ENCODE results near the gene ALDH3B2. TPM values are rescaled to one million over a fixed set of nuclear protein-coding genes. Genes with fewer than 3 reads are reported as not detected.
A peak's percentile ranks its signal among the peaks of the same experiment; 100 is the strongest.

Gene ALDH3B2
- polyA plus RNA-seq, 1 of the 3 experiments (the other 2 are of a cell fraction), result not detected

DNA sequence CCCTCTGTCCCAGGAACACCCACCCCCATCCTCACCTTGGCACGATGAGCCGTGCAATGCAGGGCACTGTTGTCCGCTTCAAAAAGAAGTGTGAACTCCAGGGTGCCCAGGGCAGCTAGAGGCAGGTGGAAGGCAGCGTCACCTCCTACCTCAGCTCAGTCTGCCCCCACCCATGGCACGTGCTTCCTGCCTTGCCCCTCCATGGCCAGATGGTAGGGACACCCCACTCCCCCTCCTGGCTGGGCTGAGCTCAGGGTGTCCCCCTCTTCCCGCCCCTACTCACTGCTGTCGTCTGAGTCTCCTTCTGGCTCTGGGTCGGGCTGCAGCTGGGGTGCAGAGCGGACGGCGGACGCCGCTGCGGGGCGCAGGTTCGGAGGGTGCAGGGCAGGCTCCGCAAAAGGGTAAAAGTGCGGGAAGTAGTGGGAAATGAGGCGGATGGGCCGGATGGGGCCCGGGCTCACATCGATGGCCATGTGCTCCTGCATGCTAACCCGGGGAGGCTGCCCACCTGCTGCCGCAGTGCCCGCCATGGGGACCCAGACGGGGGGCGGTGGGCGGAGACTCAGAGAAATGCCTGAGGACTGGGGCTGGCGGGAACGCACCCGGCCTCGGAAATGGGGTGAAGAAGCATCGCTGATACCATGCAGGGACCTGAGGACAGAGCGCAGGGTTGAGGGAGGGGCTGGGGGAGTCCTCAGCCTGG lies 58.5 kb downstream of the ALDH3B2 start:
- TF ChIP-seq GATA2 (CRISPR knock-in tag; IDR thresholded peaks at IDR 0.05), result no peak
- TF ChIP-seq TAF1 (IDR thresholded peaks at IDR 0.05; ENCODE audit: borderline replicate concordance, low read depth, low read length), result no peak
- TF ChIP-seq, protein P1, sequence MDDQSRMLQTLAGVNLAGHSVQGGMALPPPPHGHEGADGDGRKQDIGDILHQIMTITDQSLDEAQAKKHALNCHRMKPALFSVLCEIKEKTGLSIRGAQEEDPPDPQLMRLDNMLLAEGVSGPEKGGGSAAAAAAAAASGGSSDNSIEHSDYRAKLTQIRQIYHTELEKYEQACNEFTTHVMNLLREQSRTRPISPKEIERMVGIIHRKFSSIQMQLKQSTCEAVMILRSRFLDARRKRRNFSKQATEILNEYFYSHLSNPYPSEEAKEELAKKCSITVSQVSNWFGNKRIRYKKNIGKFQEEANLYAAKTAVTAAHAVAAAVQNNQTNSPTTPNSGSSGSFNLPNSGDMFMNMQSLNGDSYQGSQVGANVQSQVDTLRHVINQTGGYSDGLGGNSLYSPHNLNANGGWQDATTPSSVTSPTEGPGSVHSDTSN (IDR thresholded peaks at IDR 0.05), result no peak
- TF ChIP-seq MEF2A (IDR thresholded peaks at IDR 0.05; ENCODE audit: borderline replicate concordance, low read depth), result no peak
- no peak for TF ChIP-seq EZH2phosphoT487 (IDR thresholded peaks at IDR 0.05; ENCODE audit: borderline replicate concordance, low read depth)
- TF ChIP-seq SIN3A (IDR thresholded peaks at IDR 0.05; ENCODE audit: borderline replicate concordance, low read depth, low read length), result no peak
- TF ChIP-seq TEAD4 (IDR thresholded peaks at IDR 0.05; ENCODE audit: borderline replicate concordance, insufficient read depth), result no peak
- TF ChIP-seq POLR2AphosphoS5 (IDR thresholded peaks at IDR 0.05; ENCODE audit: low read depth, low read length), result no peak
- TF ChIP-seq JUND (IDR thresholded peaks at IDR 0.05), result no peak
- no peak for TF ChIP-seq RCOR1 (IDR thresholded peaks at IDR 0.05; ENCODE audit: low read length)
- no peak for TF ChIP-seq FOXM1 (IDR thresholded peaks at IDR 0.05; ENCODE audit: low read depth)
- TF ChIP-seq MXI1 (IDR thresholded peaks at IDR 0.05; ENCODE audit: low read depth, low read length), result no peak
- no peak for TF ChIP-seq RFX5 (IDR thresholded peaks at IDR 0.05; ENCODE audit: low read length)
- no peak for TF ChIP-seq FOSL2 (IDR thresholded peaks at IDR 0.05; ENCODE audit: borderline replicate concordance, low read depth)
- no peak for TF ChIP-seq NFIC (IDR thresholded peaks at IDR 0.05; ENCODE audit: borderline replicate concordance)
- TF ChIP-seq, protein P2, sequence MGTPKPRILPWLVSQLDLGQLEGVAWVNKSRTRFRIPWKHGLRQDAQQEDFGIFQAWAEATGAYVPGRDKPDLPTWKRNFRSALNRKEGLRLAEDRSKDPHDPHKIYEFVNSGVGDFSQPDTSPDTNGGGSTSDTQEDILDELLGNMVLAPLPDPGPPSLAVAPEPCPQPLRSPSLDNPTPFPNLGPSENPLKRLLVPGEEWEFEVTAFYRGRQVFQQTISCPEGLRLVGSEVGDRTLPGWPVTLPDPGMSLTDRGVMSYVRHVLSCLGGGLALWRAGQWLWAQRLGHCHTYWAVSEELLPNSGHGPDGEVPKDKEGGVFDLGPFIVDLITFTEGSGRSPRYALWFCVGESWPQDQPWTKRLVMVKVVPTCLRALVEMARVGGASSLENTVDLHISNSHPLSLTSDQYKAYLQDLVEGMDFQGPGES (IDR thresholded peaks at IDR 0.05; ENCODE audit: low read depth, low read length), result no peak
- no peak for TF ChIP-seq YY1 (IDR thresholded peaks at IDR 0.05; ENCODE audit: low read depth)
- WGBS (ENCODE audit: low lambda C conversion rate), result 47% methylated on average over 30 of the region's 34 CpGs
- CTCF ChIA-PET, result interaction anchor here (1.3 to 7.1 kb wide), 3 partner anchors 13 to 44 kb away, joined by 5 to 107 read pairs (median 24); partner anchors contain the start of genes GSTP1 and NUDT8
- Histone ChIP-seq H3K79me2 (ENCODE audit: insufficient read depth) (no peaks in the 10 kb centered on the region), H3K9me3 (no peaks in the 10 kb centered on the region), H3K27ac (ENCODE audit: low read depth in 2 of 2, low read length in 1 of 2) (no peak overlapping the region), H3K4me1 (ENCODE audit: control insufficient read depth in 1 of 2, insufficient read depth in 2 of 2, low read depth in 1 of 2, low read length in 1 of 2) (no peaks in the 10 kb centered on the region; a peak in 1 of 4 replicates), H3F3A (replicated peaks; ENCODE audit: insufficient read depth) (no peaks in the 10 kb centered on the region), H3K4me2 (no peak overlapping the region), H3K9me2 (no peaks in the 10 kb centered on the region), H3K36me3 (replicated peaks in 1 of 2; ENCODE audit: control insufficient read depth in 1 of 2, insufficient read depth in 2 of 2, low read length in 1 of 2) (peaks cover 0 to 18% of the 10 kb centered on the region in 2 experiments), H2AFZ (ENCODE audit: low read depth) (no peak overlapping the region), H3K4me3 (ENCODE audit: low read depth in 2 of 2, low read length in 1 of 2) (no peak overlapping the region), H4K20me1 (ENCODE audit: insufficient read depth) (peaks cover 2% of the 10 kb centered on the region; the same call in 1 of the 2 replicates), H3K9ac (no peak overlapping the region), H3K27me3 (ENCODE audit: insufficient read depth) (no peaks in the 10 kb centered on the region)
- POLR2A ChIA-PET, result no interaction called here
- peak; percentile 41 for DNase-seq

Measured in SK-N-SH (cell line).